HepG2 (cell line): ENCODE measurements around the gene ASB8. TPM values are rescaled to one million over a fixed set of nuclear protein-coding genes. Genes with fewer than 3 reads are reported as not detected.

Experiments
- ATAC-seq: fragments of 200-7000 bp; cut with Tn5 transposase; 3 replicates; pipeline ENCODE4 v1.9.1; 2020; ENCODE audit warnings: mild to moderate bottlenecking, moderate library complexity
- BruUV-seq: library from RNA; stranded (reverse); fragments of 400-500 nt; replicated peaks from 2 replicates; lab custom pipeline; 2021; lab: Mats Ljungman, UMichigan
- CTCF ChIA-PET: fragments of 300-600 bp; formaldehyde crosslinking; extraction: SDS; loops from one replicate; lab custom pipeline; 2021; ENCODE audit warnings: low total read pairs, inconsistent platforms, low intra/inter-chr PET ratio; lab: Yijun Ruan, JAX
- POLR2A ChIA-PET: fragments of 350-600 bp; sonication (Branson Sonifier 250); formaldehyde crosslinking; loops from one replicate; lab custom pipeline; 2020; ENCODE audit warnings: antibody characterized with exemption, inconsistent platforms; lab: Yijun Ruan, JAX
- DNase-seq: peaks from one replicate; pipeline ENCODE4 v3.0.0-alpha.2; 2015; ENCODE audit warnings: low spot score
- FAIRE-seq: peaks from 3 replicates; lab custom pipeline; 2011; peaks lifted over from hg19 to GRCh38; lab: Jason Lieb, UNC
- H2AFZ ChIP-seq: one replicate; pipeline ENCODE4 v1.6.1; 2011; ENCODE audit warnings: low read length, inconsistent platforms
- H3K27ac ChIP-seq: fragments of 300-600 bp; 3 replicates; pipeline ENCODE4 v1.8.0; 2011; ENCODE audit warnings: mixed run types, mild to moderate bottlenecking, mixed read lengths, low read length, inconsistent platforms; ENCODE audit not compliant: insufficient read depth; ENCODE audit errors: extremely low read length
- H3K27me3 ChIP-seq, 2 experiments: fragments of 200-600 bp in 1 of 2; 2 replicates in 1 of 2; 3 replicates in 1 of 2; pipeline versions ENCODE4 v1.6.0 to v1.8.0; 2011; ENCODE audit warnings: low read length in 2 of 2, mild to moderate bottlenecking in 2 of 2, moderate library complexity in 2 of 2, inconsistent platforms in 1 of 2; ENCODE audit not compliant: insufficient read depth in 2 of 2, control insufficient read depth in 1 of 2
- H3K36me3 ChIP-seq, 2 experiments: fragments of 200-600 bp in 1 of 2; replicated peaks in 1 of 2; 2 replicates in 1 of 2; 3 replicates in 1 of 2; pipeline versions ENCODE4 v1.5.1 to v1.8.0; 2011; ENCODE audit warnings: low read length in 2 of 2, inconsistent platforms in 1 of 2; ENCODE audit not compliant: insufficient read depth in 2 of 2, control insufficient read depth in 1 of 2
- H3K4me1 ChIP-seq: 2 replicates; pipeline ENCODE4 v1.5.1; 2012; ENCODE audit warnings: low read length, inconsistent platforms; ENCODE audit not compliant: insufficient read depth
- H3K4me2 ChIP-seq: 2 replicates; pipeline ENCODE4 v1.6.0; 2011; ENCODE audit warnings: low read depth, low read length, inconsistent platforms
- H3K4me3 ChIP-seq, 3 experiments: fragments of 200-600 bp in 1 of 3; sonication (generic), shearing (Covaris generic) in 1 of 3; replicated peaks in 1 of 3; 2 replicates each; pipeline ENCODE4 v1.5.1; 2011 to 2016; ENCODE audit warnings: low read length in 3 of 3, inconsistent platforms in 2 of 3, low read depth in 2 of 3, mild to moderate bottlenecking in 2 of 3, control low read depth in 1 of 3, mixed read lengths in 1 of 3; ENCODE audit not compliant: insufficient read depth in 1 of 3
- H3K79me2 ChIP-seq: one replicate; pipeline ENCODE4 v1.6.1; 2011; ENCODE audit warnings: low read length, inconsistent platforms; ENCODE audit not compliant: insufficient read depth
- H3K9ac ChIP-seq: 2 replicates; pipeline ENCODE4 v1.6.0; 2011; ENCODE audit warnings: mild to moderate bottlenecking, low read depth, low read length, inconsistent platforms; ENCODE audit not compliant: insufficient read depth
- H3K9me3 ChIP-seq: 2 replicates; pipeline ENCODE4 v1.5.1; 2012; ENCODE audit warnings: mild to moderate bottlenecking, low read length
- H4K20me1 ChIP-seq: 2 replicates; pipeline ENCODE4 v1.6.0; 2011; ENCODE audit warnings: inconsistent platforms, mild to moderate bottlenecking, low read length, moderate library complexity; ENCODE audit not compliant: insufficient read depth
- CCDC6 ChIP-seq: sonication (generic); formaldehyde crosslinking; IDR thresholded peaks from 2 replicates; pipeline ENCODE4 v1.8.1; 2022; ENCODE audit warnings: mild to moderate bottlenecking, missing genetic modification reagents, moderate library complexity
- KDM5B ChIP-seq: sonication (generic); formaldehyde crosslinking; IDR thresholded peaks from 2 replicates; pipeline ENCODE4 v1.4.0; 2020; ENCODE audit warnings: missing genetic modification reagents, mild to moderate bottlenecking, borderline replicate concordance
- KMT2A ChIP-seq: sonication (generic); formaldehyde crosslinking; IDR thresholded peaks from 2 replicates; pipeline ENCODE4 v1.4.0; 2020; ENCODE audit warnings: missing genetic modification reagents
- MAFK ChIP-seq, 2 experiments: IDR thresholded peaks in 1 of 2; conservative IDR thresholded peaks in 1 of 2; 2 replicates each; pipeline ENCODE4 v1.6.1; 2011; ENCODE audit warnings: improper control_type of control experiment in 2 of 2, low read length in 2 of 2
- MBNL3 ChIP-seq: fragments of 250-450 bp; sonication (Bioruptor Pico); conservative IDR thresholded peaks from 2 replicates; pipeline ENCODE4 v1.8.0; 2022; ENCODE audit warnings: mild to moderate bottlenecking, inconsistent platforms
- MLLT10 ChIP-seq: sonication (generic); formaldehyde crosslinking; IDR thresholded peaks from 2 replicates; pipeline ENCODE4 v1.4.0; 2020; ENCODE audit warnings: missing genetic modification reagents
- RAD21 ChIP-seq: fragments of 450-650 bp; formaldehyde crosslinking; IDR thresholded peaks from 2 replicates; pipeline ENCODE4 v1.5.0; 2020; ENCODE audit warnings: mild to moderate bottlenecking
- REPIN1 ChIP-seq: sonication (generic); formaldehyde crosslinking; IDR thresholded peaks from 2 replicates; pipeline ENCODE4 v1.8.0; 2022; ENCODE audit warnings: missing genetic modification reagents, low read depth, mild to moderate bottlenecking, borderline replicate concordance
- RFX1 ChIP-seq: fragments of 450-650 bp; IDR thresholded peaks from 2 replicates; pipeline ENCODE4 v1.6.1; 2017
- YEATS2 ChIP-seq: sonication (generic); formaldehyde crosslinking; IDR thresholded peaks from 2 replicates; pipeline ENCODE4 v1.4.0; 2020; ENCODE audit warnings: missing genetic modification reagents, borderline replicate concordance
- ZBTB20 ChIP-seq: sonication (generic); formaldehyde crosslinking; IDR thresholded peaks from 2 replicates; pipeline ENCODE4 v1.8.1; 2023; ENCODE audit warnings: missing genetic modification reagents, low read depth, mild to moderate bottlenecking, borderline replicate concordance
- ZBTB8A ChIP-seq: sonication (generic); formaldehyde crosslinking; IDR thresholded peaks from 2 replicates; pipeline ENCODE4 v1.4.0; 2020; ENCODE audit warnings: mild to moderate bottlenecking, low read depth, missing genetic modification reagents, borderline replicate concordance
- ZFP82 ChIP-seq: sonication (generic); formaldehyde crosslinking; IDR thresholded peaks from 2 replicates; pipeline ENCODE4 v1.5.1; 2020; ENCODE audit warnings: mild to moderate bottlenecking, missing genetic modification reagents, borderline replicate concordance
- ZMYM3 ChIP-seq: sonication (generic); formaldehyde crosslinking; IDR thresholded peaks from 2 replicates; pipeline ENCODE4 v1.5.1; 2020; ENCODE audit warnings: mild to moderate bottlenecking, missing genetic modification reagents
- ZNF24 ChIP-seq: fragments of 450-650 bp; IDR thresholded peaks from 2 replicates; pipeline ENCODE4 v1.6.1; 2017; ENCODE audit warnings: antibody characterized with exemption, mild to moderate bottlenecking
- ZNF367 ChIP-seq: sonication (generic); formaldehyde crosslinking; IDR thresholded peaks from 2 replicates; pipeline ENCODE4 v1.4.0; 2020; ENCODE audit warnings: missing genetic modification reagents, borderline replicate concordance
- ZNF709 ChIP-seq: sonication (generic); formaldehyde crosslinking; IDR thresholded peaks from 2 replicates; pipeline ENCODE4 v1.5.0; 2020; ENCODE audit warnings: mild to moderate bottlenecking, missing genetic modification reagents
- WGBS: methylation state at CpG from one replicate; pipeline ENCODE4 v1.1.6; 2017; ENCODE audit warnings: low lambda C conversion rate; 5-methylcytosine and 5-hydroxymethylcytosine counted together
- in situ Hi-C: cut with HindIII; loops from 2 replicates; pipeline ENCODE4 v1.10.0; 2017; ENCODE audit warnings: low pct_unique_long_range_greater_than_20kb; ENCODE audit not compliant: extremely low pct_ligation_motif_present
- intact Hi-C: fragments of 100-400 bp; cut with micrococcal nuclease; formaldehyde crosslinking; loops from one replicate; pipeline ENCODE4 v1.10.0; 2022; ENCODE audit not compliant: unreplicated experiment
- polyA plus RNA-seq, 8 experiments: library from polyadenylated mRNA; depleted of rRNA in 3 of 8; stranded (reverse) in 7 of 8; unstranded in 1 of 8; fragments of >200 nt; fragmentation: Illumina TruSeq in 4 of 8; extraction: Trizol in 4 of 8; gene quantifications; 2 replicates each; pipeline versions ENCODE4 v1.2.1 to v1.2.3, GENCODE V29; 2011 to 2016; ENCODE audit warnings: low read depth in 4 of 8, missing spikeins in 1 of 8, mixed read lengths in 1 of 8; ENCODE audit not compliant: insufficient read depth in 1 of 8
- total RNA-seq, 5 experiments: library from RNA; depleted of rRNA; stranded (reverse); fragments of >200 nt; fragmentation: Illumina TruSeq; extraction: Trizol; gene quantifications; 2 replicates each; pipeline ENCODE4 v1.2.3, GENCODE V29; 2016; ENCODE audit warnings: low read depth in 1 of 5
- TF ChIP-seq, protein P1 (sequence below): sonication (generic); formaldehyde crosslinking; IDR thresholded peaks from 2 replicates; pipeline ENCODE4 v1.4.0; 2020; ENCODE audit warnings: low read depth, mild to moderate bottlenecking, missing genetic modification reagents
- TF ChIP-seq, protein P2 (sequence below): sonication (generic); formaldehyde crosslinking; IDR thresholded peaks from 2 replicates; pipeline ENCODE4 v1.8.1; 2023; ENCODE audit warnings: mild to moderate bottlenecking, missing genetic modification reagents
- TF ChIP-seq, protein P3 (sequence below): sonication (generic); formaldehyde crosslinking; IDR thresholded peaks from 2 replicates; pipeline ENCODE4 v1.8.0; 2022; ENCODE audit warnings: missing genetic modification reagents, mild to moderate bottlenecking, inconsistent platforms, borderline replicate concordance

Gene ASB8
- total and polyA plus RNA-seq, 2 of the 13 experiments (the other 11 are each of a cell fraction or from before 2014, with no cell fraction given) = 14.0 to 15.5 TPM

DNA sequence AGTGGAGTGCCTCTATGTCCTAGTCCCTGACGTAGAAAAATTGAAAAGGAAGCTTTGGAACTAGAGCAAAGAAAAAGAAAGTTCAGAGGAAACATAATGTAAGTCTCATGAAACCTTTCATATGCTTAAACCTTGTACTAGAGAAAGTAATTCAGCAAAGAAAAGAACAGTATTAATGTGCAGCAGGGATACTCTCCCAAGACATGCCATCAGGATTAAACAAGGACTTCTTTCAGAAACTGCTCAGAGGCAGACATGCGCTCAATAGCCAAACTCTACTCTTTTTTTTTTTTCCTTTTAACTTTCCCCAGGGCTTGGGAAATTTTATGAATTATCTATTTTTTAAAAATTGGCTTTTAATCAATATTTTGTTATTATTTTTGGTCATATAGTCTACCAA lies 7.1 kb upstream of the ASB8 start:
- no peaks in the 10 kb centered on the region for H3K27me3 ChIP-seq
- H3K36me3 ChIP-seq = no peaks in the 10 kb centered on the region
- H3K79me2 ChIP-seq = no peaks in the 10 kb centered on the region
- DNase-seq = no peak
- no peaks in the 10 kb centered on the region for H4K20me1 ChIP-seq
- intact Hi-C loops (loop anchor here (2.0 to 10.0 kb wide), 2 partner anchors 220 to 264 kb away; no protein-coding TSS in a partner anchor), in situ Hi-C loops (loop anchor here (10.0 kb wide), 3 partner anchors 80 to 260 kb away; partner anchors contain the start of gene VDR)
- no peak for ATAC-seq
- no peak overlapping the region for H2AFZ ChIP-seq
- H3K27ac ChIP-seq = no peak overlapping the region
- no peak for TF ChIP-seq CCDC6 (CRISPR knock-in tag)
- no peak for TF ChIP-seq RAD21
- no peak for TF ChIP-seq MLLT10 (CRISPR knock-in tag)
- TF ChIP-seq, protein P1, sequence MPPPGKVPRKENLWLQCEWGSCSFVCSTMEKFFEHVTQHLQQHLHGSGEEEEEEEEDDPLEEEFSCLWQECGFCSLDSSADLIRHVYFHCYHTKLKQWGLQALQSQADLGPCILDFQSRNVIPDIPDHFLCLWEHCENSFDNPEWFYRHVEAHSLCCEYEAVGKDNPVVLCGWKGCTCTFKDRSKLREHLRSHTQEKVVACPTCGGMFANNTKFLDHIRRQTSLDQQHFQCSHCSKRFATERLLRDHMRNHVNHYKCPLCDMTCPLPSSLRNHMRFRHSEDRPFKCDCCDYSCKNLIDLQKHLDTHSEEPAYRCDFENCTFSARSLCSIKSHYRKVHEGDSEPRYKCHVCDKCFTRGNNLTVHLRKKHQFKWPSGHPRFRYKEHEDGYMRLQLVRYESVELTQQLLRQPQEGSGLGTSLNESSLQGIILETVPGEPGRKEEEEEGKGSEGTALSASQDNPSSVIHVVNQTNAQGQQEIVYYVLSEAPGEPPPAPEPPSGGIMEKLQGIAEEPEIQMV (CRISPR knock-in tag) = no peak
- TF ChIP-seq ZNF709 (CRISPR knock-in tag) = no peak
- no peak for TF ChIP-seq KMT2A (CRISPR knock-in tag)
- TF ChIP-seq ZBTB8A (CRISPR knock-in tag) = no peak
- TF ChIP-seq, protein P2, sequence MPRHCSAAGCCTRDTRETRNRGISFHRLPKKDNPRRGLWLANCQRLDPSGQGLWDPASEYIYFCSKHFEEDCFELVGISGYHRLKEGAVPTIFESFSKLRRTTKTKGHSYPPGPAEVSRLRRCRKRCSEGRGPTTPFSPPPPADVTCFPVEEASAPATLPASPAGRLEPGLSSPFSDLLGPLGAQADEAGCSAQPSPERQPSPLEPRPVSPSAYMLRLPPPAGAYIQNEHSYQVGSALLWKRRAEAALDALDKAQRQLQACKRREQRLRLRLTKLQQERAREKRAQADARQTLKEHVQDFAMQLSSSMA (CRISPR knock-in tag) = no peak
- no peak for TF ChIP-seq ZNF24
- no peak for TF ChIP-seq MAFK (conservative IDR thresholded peaks at IDR 0.05 in 1 of 2, IDR thresholded peaks at IDR 0.05 in 1 of 2; ENCODE audit: low read length in 2 of 2)
- no peak for TF ChIP-seq RFX1
- TF ChIP-seq ZNF367 (CRISPR knock-in tag) = no peak
- TF ChIP-seq YEATS2 (CRISPR knock-in tag) = no peak
- TF ChIP-seq, protein P3, sequence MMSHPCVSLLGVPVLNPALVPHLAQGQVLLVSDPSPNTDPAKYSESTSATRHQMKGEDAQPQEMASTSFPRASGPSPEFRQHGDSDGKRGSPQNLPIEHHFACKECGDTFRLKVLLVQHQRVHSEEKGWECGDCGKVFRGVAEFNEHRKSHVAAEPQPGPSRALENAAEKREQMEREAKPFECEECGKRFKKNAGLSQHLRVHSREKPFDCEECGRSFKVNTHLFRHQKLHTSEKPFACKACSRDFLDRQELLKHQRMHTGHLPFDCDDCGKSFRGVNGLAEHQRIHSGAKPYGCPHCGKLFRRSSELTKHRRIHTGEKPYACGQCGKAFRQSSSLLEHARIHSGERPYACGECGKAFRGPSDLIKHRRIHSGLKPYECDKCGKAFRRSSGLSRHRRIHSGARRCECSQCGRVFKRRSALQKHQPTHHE (CRISPR knock-in tag) = no peak
- TF ChIP-seq ZBTB20 (CRISPR knock-in tag) = no peak
- no peak for TF ChIP-seq KDM5B (CRISPR knock-in tag)
- TF ChIP-seq REPIN1 (CRISPR knock-in tag) = no peak
- no peak for TF ChIP-seq ZFP82
- no peak for TF ChIP-seq MBNL3 (CRISPR knock-in tag)
- TF ChIP-seq ZMYM3 = no peak
- BruUV-seq = no TSS peak
- H3K4me3 ChIP-seq = no peak overlapping the region
- peaks cover 8% of the 10 kb centered on the region; the same call in 1 of the 2 replicates for H3K4me1 ChIP-seq
- no peaks in the 10 kb centered on the region for H3K9me3 ChIP-seq
- H3K4me2 ChIP-seq = no peak overlapping the region
- ChIA-PET CTCF (interaction anchor here (1.1 to 1.4 kb wide), 5 partner anchors 81 to 264 kb away, joined by 3 to 6 read pairs (median 4); partner anchors contain the start of gene TMEM106C), POLR2A (no interaction called here)
- H3K9ac ChIP-seq = no peak overlapping the region
- FAIRE-seq = no peak
- WGBS = 51% methylated on average over 2 of the region's 2 CpGs
